GM23248 (cell line): ENCODE results near the gene BMPR1B.

ENCODE experiments used
- EZH2 ChIP-seq: fragments of 200-600 bp; sonication (generic); IDR thresholded peaks from 2 replicates; pipeline ENCODE4 v1.6.1; 2018; ENCODE audit warnings: antibody characterized with exemption, mild to moderate bottlenecking; ENCODE audit not compliant: insufficient read depth, poor library complexity, severe bottlenecking
- EZH2phosphoT487 ChIP-seq: fragments of 200-600 bp; sonication (generic); IDR thresholded peaks from 2 replicates; pipeline ENCODE4 v1.6.1; 2018; ENCODE audit warnings: antibody characterized with exemption, moderate library complexity, mild to moderate bottlenecking, low read depth; ENCODE audit not compliant: insufficient read depth

DNA sequence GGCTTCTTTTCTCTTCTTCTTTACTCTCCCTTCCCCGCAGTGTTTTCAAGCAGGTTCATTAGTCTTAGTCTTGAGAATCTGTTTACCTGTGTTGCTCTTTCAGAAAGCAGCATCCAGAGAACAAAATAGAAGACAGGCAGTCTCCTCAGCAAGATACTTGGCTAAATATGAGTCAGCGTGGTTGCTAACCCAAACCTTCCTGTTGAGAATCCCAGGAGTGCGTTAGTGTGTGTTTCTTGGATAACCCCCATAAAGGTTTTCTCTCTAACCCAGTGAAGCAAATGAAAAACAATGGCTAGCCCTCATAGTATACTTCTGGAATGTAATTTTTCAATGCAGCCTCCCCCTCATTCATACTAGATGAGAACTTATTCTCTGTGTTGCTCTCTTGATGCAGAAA is 41.1 kb downstream of the BMPR1B start:
- no peak for TF ChIP-seq EZH2phosphoT487
- no peak for TF ChIP-seq EZH2
